ENCODE measurements around the gene USP2.

DNA sequence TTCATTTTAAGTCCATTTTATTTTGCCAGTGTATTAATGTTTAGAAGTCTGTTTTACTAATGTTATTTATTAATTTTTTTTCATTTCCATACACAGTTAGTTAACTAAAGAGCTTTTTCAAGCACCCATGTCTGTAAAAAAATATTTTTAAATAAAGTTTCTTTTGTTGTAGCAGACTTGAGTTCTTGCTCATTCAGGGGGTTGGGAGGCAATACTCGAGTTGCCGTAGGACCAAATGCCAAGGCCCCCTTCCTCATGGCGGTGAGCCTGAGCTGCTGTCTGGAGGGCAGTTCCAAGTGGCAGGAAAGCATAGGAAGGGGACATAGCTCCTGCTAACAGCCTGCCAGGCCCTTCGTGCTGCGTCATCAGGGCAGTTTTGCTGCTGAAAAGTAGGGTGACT lies 73.5 kb downstream of the USP2 start:
- TF ChIP-seq, protein P1, sequence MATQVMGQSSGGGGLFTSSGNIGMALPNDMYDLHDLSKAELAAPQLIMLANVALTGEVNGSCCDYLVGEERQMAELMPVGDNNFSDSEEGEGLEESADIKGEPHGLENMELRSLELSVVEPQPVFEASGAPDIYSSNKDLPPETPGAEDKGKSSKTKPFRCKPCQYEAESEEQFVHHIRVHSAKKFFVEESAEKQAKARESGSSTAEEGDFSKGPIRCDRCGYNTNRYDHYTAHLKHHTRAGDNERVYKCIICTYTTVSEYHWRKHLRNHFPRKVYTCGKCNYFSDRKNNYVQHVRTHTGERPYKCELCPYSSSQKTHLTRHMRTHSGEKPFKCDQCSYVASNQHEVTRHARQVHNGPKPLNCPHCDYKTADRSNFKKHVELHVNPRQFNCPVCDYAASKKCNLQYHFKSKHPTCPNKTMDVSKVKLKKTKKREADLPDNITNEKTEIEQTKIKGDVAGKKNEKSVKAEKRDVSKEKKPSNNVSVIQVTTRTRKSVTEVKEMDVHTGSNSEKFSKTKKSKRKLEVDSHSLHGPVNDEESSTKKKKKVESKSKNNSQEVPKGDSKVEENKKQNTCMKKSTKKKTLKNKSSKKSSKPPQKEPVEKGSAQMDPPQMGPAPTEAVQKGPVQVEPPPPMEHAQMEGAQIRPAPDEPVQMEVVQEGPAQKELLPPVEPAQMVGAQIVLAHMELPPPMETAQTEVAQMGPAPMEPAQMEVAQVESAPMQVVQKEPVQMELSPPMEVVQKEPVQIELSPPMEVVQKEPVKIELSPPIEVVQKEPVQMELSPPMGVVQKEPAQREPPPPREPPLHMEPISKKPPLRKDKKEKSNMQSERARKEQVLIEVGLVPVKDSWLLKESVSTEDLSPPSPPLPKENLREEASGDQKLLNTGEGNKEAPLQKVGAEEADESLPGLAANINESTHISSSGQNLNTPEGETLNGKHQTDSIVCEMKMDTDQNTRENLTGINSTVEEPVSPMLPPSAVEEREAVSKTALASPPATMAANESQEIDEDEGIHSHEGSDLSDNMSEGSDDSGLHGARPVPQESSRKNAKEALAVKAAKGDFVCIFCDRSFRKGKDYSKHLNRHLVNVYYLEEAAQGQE (IDR thresholded peaks at IDR 0.05; ENCODE audit: insufficient read depth in 1 of 2, low read depth in 2 of 2, low read length in 1 of 2): no peak
- TF ChIP-seq, protein P2, sequence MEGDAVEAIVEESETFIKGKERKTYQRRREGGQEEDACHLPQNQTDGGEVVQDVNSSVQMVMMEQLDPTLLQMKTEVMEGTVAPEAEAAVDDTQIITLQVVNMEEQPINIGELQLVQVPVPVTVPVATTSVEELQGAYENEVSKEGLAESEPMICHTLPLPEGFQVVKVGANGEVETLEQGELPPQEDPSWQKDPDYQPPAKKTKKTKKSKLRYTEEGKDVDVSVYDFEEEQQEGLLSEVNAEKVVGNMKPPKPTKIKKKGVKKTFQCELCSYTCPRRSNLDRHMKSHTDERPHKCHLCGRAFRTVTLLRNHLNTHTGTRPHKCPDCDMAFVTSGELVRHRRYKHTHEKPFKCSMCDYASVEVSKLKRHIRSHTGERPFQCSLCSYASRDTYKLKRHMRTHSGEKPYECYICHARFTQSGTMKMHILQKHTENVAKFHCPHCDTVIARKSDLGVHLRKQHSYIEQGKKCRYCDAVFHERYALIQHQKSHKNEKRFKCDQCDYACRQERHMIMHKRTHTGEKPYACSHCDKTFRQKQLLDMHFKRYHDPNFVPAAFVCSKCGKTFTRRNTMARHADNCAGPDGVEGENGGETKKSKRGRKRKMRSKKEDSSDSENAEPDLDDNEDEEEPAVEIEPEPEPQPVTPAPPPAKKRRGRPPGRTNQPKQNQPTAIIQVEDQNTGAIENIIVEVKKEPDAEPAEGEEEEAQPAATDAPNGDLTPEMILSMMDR (IDR thresholded peaks at IDR 0.05): no peak
- TF ChIP-seq POLR2AphosphoS5 (IDR thresholded peaks at IDR 0.05; ENCODE audit: low read depth, low read length) (no peak), SIN3A (IDR thresholded peaks at IDR 0.05; ENCODE audit: borderline replicate concordance, insufficient read depth, low read depth, low read length) (no peak)

Data from Panc1 (cell line).